K562 (cell line): ENCODE measurements around the gene SMCHD1. TPM values are rescaled to one million over a fixed set of nuclear protein-coding genes. Genes with fewer than 3 reads are reported as not detected.
A peak's percentile ranks its signal among the peaks of the same experiment; 100 is the strongest.

Experiments
- DMBX1 ChIP-seq: fragments of 250-450 bp; sonication (Bioruptor Pico); IDR thresholded peaks from 2 replicates; pipeline ENCODE4 v1.8.0; 2022; ENCODE audit warnings: inconsistent platforms, mild to moderate bottlenecking, moderate library complexity, borderline replicate concordance
- E2F4 ChIP-seq: sonication (generic); formaldehyde crosslinking; IDR thresholded peaks from 2 replicates; pipeline ENCODE4 v1.8.0; 2022; ENCODE audit warnings: mild to moderate bottlenecking, low read depth, missing genetic modification reagents
- E4F1 ChIP-seq: fragments of 250-450 bp; sonication (Bioruptor Pico); IDR thresholded peaks from 2 replicates; pipeline ENCODE4 v1.5.0; 2021; ENCODE audit warnings: mild to moderate bottlenecking, borderline replicate concordance
- GMEB1 ChIP-seq: fragments of 250-450 bp; sonication (Bioruptor Pico); IDR thresholded peaks from 2 replicates; pipeline ENCODE4 v1.4.0; 2020; ENCODE audit warnings: mild to moderate bottlenecking
- HMG20B ChIP-seq: fragments of 250-450 bp; sonication (Bioruptor Pico); IDR thresholded peaks from 2 replicates; pipeline ENCODE4 v1.5.0; 2021; ENCODE audit warnings: mild to moderate bottlenecking
- MBD1 ChIP-seq: fragments of 250-450 bp; sonication (Bioruptor Pico); IDR thresholded peaks from 2 replicates; pipeline ENCODE4 v1.8.0; 2022; ENCODE audit warnings: inconsistent platforms
- NR1H2 ChIP-seq: sonication (generic); formaldehyde crosslinking; IDR thresholded peaks from 2 replicates; pipeline ENCODE4 v1.4.0; 2020; ENCODE audit warnings: mild to moderate bottlenecking, missing genetic modification reagents
- NR2C2 ChIP-seq, 2 experiments: fragments of 200-800 bp in 1 of 2; sonication (Bioruptor generic) in 1 of 2; sonication (generic) in 1 of 2; formaldehyde crosslinking in 1 of 2; IDR thresholded peaks; 2 replicates each; pipeline versions ENCODE4 v1.6.1 to v1.8.0; 2016 to 2022; ENCODE audit warnings: mild to moderate bottlenecking in 1 of 2, missing compliant biosample characterization in 1 of 2, missing genetic modification characterization in 1 of 2, missing genetic modification reagents in 1 of 2
- OTX1 ChIP-seq: fragments of 450-650 bp; formaldehyde crosslinking; IDR thresholded peaks from 2 replicates; pipeline ENCODE4 v1.4.0; 2022; ENCODE audit warnings: mild to moderate bottlenecking
- PHF8 ChIP-seq: fragments of 200-600 bp; sonication (generic); IDR thresholded peaks from 2 replicates; pipeline ENCODE4 v1.6.1; 2012; ENCODE audit warnings: mixed run types, mild to moderate bottlenecking, inconsistent platforms, low read length, moderate library complexity, borderline replicate concordance
- POLR2H ChIP-seq: IDR thresholded peaks from 2 replicates; pipeline ENCODE4 v1.6.1; 2016; ENCODE audit warnings: missing genetic modification characterization, low read depth, mild to moderate bottlenecking, control low read depth, missing compliant biosample characterization, moderate library complexity
- RFX1 ChIP-seq: fragments of 450-650 bp; IDR thresholded peaks from 2 replicates; pipeline ENCODE4 v1.6.1; 2016; ENCODE audit warnings: mild to moderate bottlenecking, moderate library complexity
- RHOXF2B ChIP-seq: fragments of 250-450 bp; sonication (Bioruptor Pico); conservative IDR thresholded peaks from 2 replicates; pipeline ENCODE4 v1.5.1; 2021
- SNIP1 ChIP-seq: fragments of 450-650 bp; IDR thresholded peaks from 2 replicates; pipeline ENCODE4 v1.7.1; 2017; ENCODE audit warnings: low read depth, mild to moderate bottlenecking
- USF2 ChIP-seq: sonication (generic); formaldehyde crosslinking; IDR thresholded peaks from 2 replicates; pipeline ENCODE4 v1.5.0; 2020; ENCODE audit warnings: missing genetic modification reagents
- VEZF1 ChIP-seq: fragments of 200-800 bp; sonication (Bioruptor generic); IDR thresholded peaks from 2 replicates; pipeline ENCODE4 v1.6.1; 2017; ENCODE audit warnings: missing genetic modification characterization, missing compliant biosample characterization
- ZNF277 ChIP-seq: fragments of 250-450 bp; sonication (Bioruptor Pico); IDR thresholded peaks from 2 replicates; pipeline ENCODE4 v1.8.0; 2022; ENCODE audit warnings: inconsistent platforms, mild to moderate bottlenecking, moderate library complexity, borderline replicate concordance
- ZNF316 ChIP-seq: fragments of 450-650 bp; IDR thresholded peaks from 2 replicates; pipeline ENCODE4 v1.6.1; 2016
- polyA plus RNA-seq, 8 experiments: library from polyadenylated mRNA; depleted of rRNA in 4 of 8; stranded (reverse) in 5 of 8; unstranded in 3 of 8; fragments of >200 nt; fragmentation: Nextera tagmentation in 2 of 8; fragmentation: Illumina TruSeq in 1 of 8; extraction: Ambion mirVana in 2 of 8; extraction: Trizol in 1 of 8; gene quantifications; 2 replicates each; pipeline versions ENCODE4 v1.2.1 to v1.2.3, GENCODE V29; 2011 to 2014; ENCODE audit warnings: inconsistent platforms in 1 of 8, missing spikeins in 1 of 8
- total RNA-seq, 7 experiments: library from RNA; depleted of rRNA in 6 of 7; stranded (reverse); fragments of >200 nt in 6 of 7; fragmentation: Illumina TruSeq in 2 of 7; extraction: Trizol in 2 of 7; gene quantifications; 2 replicates each; pipeline versions ENCODE4 v1.2.1 to v1.2.3, GENCODE V29; 2011 to 2021; ENCODE audit warnings: low replicate concordance in 1 of 7

The SMCHD1 gene
- total and polyA plus RNA-seq, 9 of the 15 experiments (the other 6 are each of a cell fraction or from before 2014, with no cell fraction given), result 6.3 to 144 (median 72.7) TPM

- TF ChIP-seq ZNF277 (CRISPR knock-in tag) (no peak), MBD1 (CRISPR knock-in tag) (no peak), OTX1 (CRISPR knock-in tag) (no peak), NR2C2 (CRISPR knock-in tag; IDR thresholded peaks at IDR 0.05) (no peak), NR2C2 (tag; IDR thresholded peaks at IDR 0.05) (peak; percentile 89), POLR2H (no peak), VEZF1 (CRISPR knock-in tag) (no peak), RHOXF2B (CRISPR knock-in tag) (no peak), ZNF316 (no peak), E2F4 (CRISPR knock-in tag) (no peak), GMEB1 (CRISPR knock-in tag) (no peak), E4F1 (no peak), USF2 (no peak), HMG20B (CRISPR knock-in tag) (no peak), RFX1 (no peak), NR1H2 (CRISPR knock-in tag) (no peak), DMBX1 (CRISPR knock-in tag) (no peak), PHF8 (peak; percentile 43; the same call in 1 of the 2 replicates), SNIP1 (no peak)
These were observed 369 bp downstream of the SMCHD1 start (continued) for GRCh38 chr18:2655954-2656236.
